ENCODE measurements around the gene NLRP14. TPM values are rescaled to one million over a fixed set of nuclear protein-coding genes. Genes with fewer than 3 reads are reported as not detected.

Gene NLRP14
- total RNA-seq, 4 donors from 2014 or later = 0.09 TPM; not detected in 3

GRCh38 chr11:7030836-7031235 lies 10.6 kb downstream of the NLRP14 start:
- Histone ChIP-seq H3K27ac (no peak overlapping the region), H3K27me3 (no peaks in the 10 kb centered on the region), H3K4me1 (no peaks in the 10 kb centered on the region), H3K9me3 (no peaks in the 10 kb centered on the region), H3K4me3 (no peak overlapping the region), H3K36me3 (no peaks in the 10 kb centered on the region)
- TF ChIP-seq POLR2A (IDR thresholded peaks at IDR 0.05) (no peak), CTCF (IDR thresholded peaks at IDR 0.05) (no peak)
- DNase-seq = no peak
- 84 to 91% methylated on average over 11 to 16 of the region's 16 CpGs for WGBS, 2 donors
- intact Hi-C loops (cut with DNase I) = no loop called here

- TF ChIP-seq POLR2A (IDR thresholded peaks at IDR 0.05) (no peak), CTCF (IDR thresholded peaks at IDR 0.05) (no peak)
- 62 to 68% methylated on average over 10 to 11 of the region's 11 CpGs for WGBS, 2 donors
- no peak overlapping the region for H3K27ac ChIP-seq
These were observed 11.2 kb downstream of the NLRP14 start for GRCh38 chr11:7031471-7031871.

GRCh38 chr11:7032692-7033091 lies 12.4 kb downstream of the NLRP14 start:
- no peak overlapping the region for H3K4me3 ChIP-seq
- DNase-seq = no peak
- no peaks in the 10 kb centered on the region for H3K27me3 ChIP-seq
- H3K27ac ChIP-seq = no peak overlapping the region
- no peaks in the 10 kb centered on the region for H3K36me3 ChIP-seq
- WGBS, 2 donors = 0 to 41% methylated on average over 1 of the region's 1 CpG
- intact Hi-C loops (cut with DNase I) = no loop called here
- no peak for TF ChIP-seq POLR2A (IDR thresholded peaks at IDR 0.05)
- no peak for TF ChIP-seq CTCF (IDR thresholded peaks at IDR 0.05)
- H3K9me3 ChIP-seq = no peaks in the 10 kb centered on the region
- H3K4me1 ChIP-seq = no peaks in the 10 kb centered on the region

More at GRCh38 chr11:7031471-7031871, 11.2 kb downstream of the NLRP14 start:
- H3K4me1 ChIP-seq = no peaks in the 10 kb centered on the region
- no peaks in the 10 kb centered on the region for H3K36me3 ChIP-seq
- H3K27me3 ChIP-seq = no peaks in the 10 kb centered on the region
- no peaks in the 10 kb centered on the region for H3K9me3 ChIP-seq
- no peak for DNase-seq
- intact Hi-C loops (cut with DNase I) = no loop called here
- no peak overlapping the region for H3K4me3 ChIP-seq

GRCh38 chr11:7034019-7034418 lies 13.7 kb downstream of the NLRP14 start:
- TF ChIP-seq POLR2A (IDR thresholded peaks at IDR 0.05) (no peak), CTCF (IDR thresholded peaks at IDR 0.05) (no peak)
- Histone ChIP-seq H3K27ac (no peak overlapping the region), H3K27me3 (no peaks in the 10 kb centered on the region), H3K4me3 (no peak overlapping the region), H3K36me3 (no peaks in the 10 kb centered on the region), H3K4me1 (no peaks in the 10 kb centered on the region), H3K9me3 (no peaks in the 10 kb centered on the region)
- 80 to 83% methylated on average over 6 of the region's 6 CpGs for WGBS, 2 donors
- no peak for DNase-seq
- intact Hi-C loops (cut with DNase I) = no loop called here

- TF ChIP-seq POLR2A (IDR thresholded peaks at IDR 0.05) (no peak), CTCF (IDR thresholded peaks at IDR 0.05) (no peak)
- no peaks in the 10 kb centered on the region for H3K36me3 ChIP-seq
- no peaks in the 10 kb centered on the region for H3K4me1 ChIP-seq
- intact Hi-C loops (cut with DNase I) = no loop called here
- no peak for DNase-seq
- H3K27me3 ChIP-seq = no peaks in the 10 kb centered on the region
- H3K27ac ChIP-seq = no peak overlapping the region
- H3K4me3 ChIP-seq = no peak overlapping the region
- WGBS, 2 donors = 24 to 41% methylated on average over 3 of the region's 3 CpGs
- no peaks in the 10 kb centered on the region for H3K9me3 ChIP-seq
These were observed 26.3 kb downstream of the NLRP14 start for GRCh38 chr11:7046474-7047175.
